Loucy (cell line): ENCODE results near the gene SLC17A1.

Experiments used
- H2AFZ ChIP-seq: fragments of 200-600 bp; sonication (generic); 2 replicates; pipeline ENCODE4 v1.6.0; 2016; ENCODE audit warnings: antibody characterized with exemption, mild to moderate bottlenecking, low read length, moderate library complexity
- H3F3A ChIP-seq: fragments of 200-600 bp; 2 replicates; pipeline ENCODE4 v1.6.0; 2016; ENCODE audit warnings: antibody characterized with exemption, low read depth, mild to moderate bottlenecking
- H3K27me3 ChIP-seq: fragments of 200-600 bp; sonication (generic); 2 replicates; pipeline ENCODE4 v1.6.1; 2014; ENCODE audit warnings: low read length, mild to moderate bottlenecking; ENCODE audit not compliant: insufficient read depth, poor library complexity, severe bottlenecking
- H3K36me3 ChIP-seq: fragments of 200-600 bp; sonication (generic); 2 replicates; pipeline ENCODE4 v1.6.1; 2016; ENCODE audit warnings: low read length; ENCODE audit not compliant: insufficient read depth
- H3K4me1 ChIP-seq: fragments of 200-600 bp; sonication (generic); 2 replicates; pipeline ENCODE4 v1.5.1; 2014; ENCODE audit warnings: low read length, mild to moderate bottlenecking; ENCODE audit not compliant: insufficient read depth, poor library complexity, severe bottlenecking
- H3K4me2 ChIP-seq: fragments of 200-600 bp; sonication (generic); 2 replicates; pipeline ENCODE4 v1.6.0; 2014; ENCODE audit warnings: antibody characterized with exemption, low read length, low read depth, mild to moderate bottlenecking; ENCODE audit not compliant: poor library complexity, severe bottlenecking
- H3K4me3 ChIP-seq: fragments of 200-600 bp; sonication (generic); 2 replicates; pipeline ENCODE4 v1.5.1; 2014; ENCODE audit warnings: low read length, mild to moderate bottlenecking, mixed read lengths; ENCODE audit not compliant: poor library complexity, severe bottlenecking
- H3K79me2 ChIP-seq: fragments of 200-600 bp; sonication (generic); 2 replicates; pipeline ENCODE4 v1.6.1; 2014; ENCODE audit warnings: low read length; ENCODE audit not compliant: insufficient read depth
- H3K9ac ChIP-seq: fragments of 200-600 bp; sonication (generic); 2 replicates; pipeline ENCODE4 v1.6.0; 2014; ENCODE audit warnings: mild to moderate bottlenecking, low read depth, low read length, moderate library complexity; ENCODE audit not compliant: poor library complexity, severe bottlenecking
- H3K9me2 ChIP-seq: fragments of 200-600 bp; sonication (generic); replicated peaks from 2 replicates; pipeline ENCODE4 v1.6.1; 2016; ENCODE audit warnings: low read depth, low read length, mixed read lengths
- H3K9me3 ChIP-seq: fragments of 200-600 bp; sonication (generic); 2 replicates; pipeline ENCODE4 v1.6.1; 2014; ENCODE audit warnings: mild to moderate bottlenecking, antibody characterized with exemption, low read length, low read depth; ENCODE audit not compliant: insufficient read depth
- H4K20me1 ChIP-seq: fragments of 200-600 bp; sonication (generic); 2 replicates; pipeline ENCODE4 v1.6.0; 2014; ENCODE audit warnings: antibody characterized with exemption, low read length, mild to moderate bottlenecking; ENCODE audit not compliant: insufficient read depth, poor library complexity, severe bottlenecking
- EZH2phosphoT487 ChIP-seq: fragments of 200-600 bp; IDR thresholded peaks from 2 replicates; pipeline ENCODE4 v1.6.1; 2018; ENCODE audit warnings: antibody characterized with exemption, mild to moderate bottlenecking, moderate library complexity, borderline replicate concordance
- TF ChIP-seq, protein P1 (sequence below): fragments of 200-600 bp; sonication (generic); conservative IDR thresholded peaks from 2 replicates; pipeline ENCODE4 v1.5.1; 2014; ENCODE audit warnings: mild to moderate bottlenecking, antibody characterized with exemption, low read length

The SLC17A1 gene

DNA sequence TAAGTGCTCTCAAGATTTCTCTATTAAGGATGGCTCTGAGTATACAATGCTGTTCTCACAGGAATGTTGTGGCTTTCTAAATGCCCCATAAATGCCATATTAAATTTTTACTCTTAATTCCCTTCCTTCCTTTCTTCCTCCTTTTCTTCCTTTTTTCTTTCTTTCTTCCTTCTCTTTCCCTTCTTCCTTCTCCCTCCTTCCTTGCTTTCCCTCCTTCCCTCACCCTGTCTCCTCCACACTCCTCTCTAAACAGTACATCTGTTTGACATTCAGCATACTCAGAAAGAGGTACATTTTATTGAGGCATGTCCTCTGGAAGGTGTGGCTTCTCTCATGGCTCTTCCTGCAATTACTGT lies 433 bp upstream of the SLC17A1 start:
- H3K9me3 ChIP-seq: no peaks in the 10 kb centered on the region
- TF ChIP-seq EZH2phosphoT487: no peak
- TF ChIP-seq, protein P1, sequence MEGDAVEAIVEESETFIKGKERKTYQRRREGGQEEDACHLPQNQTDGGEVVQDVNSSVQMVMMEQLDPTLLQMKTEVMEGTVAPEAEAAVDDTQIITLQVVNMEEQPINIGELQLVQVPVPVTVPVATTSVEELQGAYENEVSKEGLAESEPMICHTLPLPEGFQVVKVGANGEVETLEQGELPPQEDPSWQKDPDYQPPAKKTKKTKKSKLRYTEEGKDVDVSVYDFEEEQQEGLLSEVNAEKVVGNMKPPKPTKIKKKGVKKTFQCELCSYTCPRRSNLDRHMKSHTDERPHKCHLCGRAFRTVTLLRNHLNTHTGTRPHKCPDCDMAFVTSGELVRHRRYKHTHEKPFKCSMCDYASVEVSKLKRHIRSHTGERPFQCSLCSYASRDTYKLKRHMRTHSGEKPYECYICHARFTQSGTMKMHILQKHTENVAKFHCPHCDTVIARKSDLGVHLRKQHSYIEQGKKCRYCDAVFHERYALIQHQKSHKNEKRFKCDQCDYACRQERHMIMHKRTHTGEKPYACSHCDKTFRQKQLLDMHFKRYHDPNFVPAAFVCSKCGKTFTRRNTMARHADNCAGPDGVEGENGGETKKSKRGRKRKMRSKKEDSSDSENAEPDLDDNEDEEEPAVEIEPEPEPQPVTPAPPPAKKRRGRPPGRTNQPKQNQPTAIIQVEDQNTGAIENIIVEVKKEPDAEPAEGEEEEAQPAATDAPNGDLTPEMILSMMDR: no peak
- no peaks in the 10 kb centered on the region for H3K36me3 ChIP-seq
- no peaks in the 10 kb centered on the region for H3F3A ChIP-seq
- H2AFZ ChIP-seq: no peak overlapping the region
- no peaks in the 10 kb centered on the region for H3K27me3 ChIP-seq
- H4K20me1 ChIP-seq: no peaks in the 10 kb centered on the region
- H3K9ac ChIP-seq: no peak overlapping the region
- no peaks in the 10 kb centered on the region for H3K9me2 ChIP-seq
- H3K4me2 ChIP-seq: no peak overlapping the region
- no peaks in the 10 kb centered on the region for H3K4me1 ChIP-seq
- no peaks in the 10 kb centered on the region for H3K79me2 ChIP-seq
- no peak overlapping the region for H3K4me3 ChIP-seq

DNA sequence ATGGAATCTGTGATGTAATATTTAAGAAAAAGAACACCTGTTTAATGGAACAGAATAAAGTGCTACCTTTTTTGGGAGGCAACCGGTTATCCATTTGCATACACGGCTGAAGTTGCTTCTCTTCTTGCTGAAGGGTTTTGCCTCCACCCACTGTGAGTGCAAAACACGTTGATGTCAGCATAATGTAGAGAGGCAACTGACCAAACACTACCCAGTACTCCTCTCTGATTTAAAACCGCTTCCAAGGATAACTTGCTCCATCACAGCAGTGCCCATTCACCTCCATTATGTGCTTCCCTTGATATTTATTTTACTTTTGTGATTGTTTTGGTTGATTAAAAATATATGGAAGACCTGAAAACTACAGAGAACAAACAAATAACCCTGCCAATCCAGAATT lies 1.4 kb downstream of the SLC17A1 start:
- H3K9me3 ChIP-seq: no peaks in the 10 kb centered on the region
- no peak overlapping the region for H3K4me2 ChIP-seq
- no peaks in the 10 kb centered on the region for H3K4me1 ChIP-seq
- TF ChIP-seq EZH2phosphoT487: no peak
- TF ChIP-seq, protein P1: no peak
- H3K9ac ChIP-seq: no peak overlapping the region
- H2AFZ ChIP-seq: no peak overlapping the region
- H3K4me3 ChIP-seq: no peak overlapping the region
- no peaks in the 10 kb centered on the region for H3F3A ChIP-seq
- no peaks in the 10 kb centered on the region for H4K20me1 ChIP-seq
- no peaks in the 10 kb centered on the region for H3K27me3 ChIP-seq
- no peaks in the 10 kb centered on the region for H3K36me3 ChIP-seq
- no peaks in the 10 kb centered on the region for H3K9me2 ChIP-seq
- H3K79me2 ChIP-seq: no peaks in the 10 kb centered on the region

DNA sequence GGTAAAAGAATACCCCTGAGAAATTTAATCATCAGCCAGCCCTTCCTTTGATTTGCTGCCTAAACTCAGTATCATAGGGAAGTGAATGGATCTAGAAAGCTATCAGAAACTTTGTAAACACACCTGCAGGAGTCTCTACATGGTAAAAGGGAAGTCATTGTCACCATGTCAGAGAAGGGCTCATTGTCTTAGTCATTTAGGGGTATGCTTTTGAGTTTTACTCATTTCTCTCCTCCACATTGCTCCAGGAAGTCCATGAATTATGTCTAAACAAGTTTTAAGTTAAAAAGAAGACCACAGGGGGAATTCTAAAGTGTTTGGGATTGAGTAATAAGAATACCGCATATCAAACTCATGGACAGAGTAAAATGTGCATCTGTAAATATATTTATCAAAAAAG lies 2.5 kb downstream of the SLC17A1 start:
- Histone ChIP-seq H3F3A (no peaks in the 10 kb centered on the region), H3K27me3 (no peaks in the 10 kb centered on the region), H3K4me1 (no peaks in the 10 kb centered on the region), H2AFZ (no peak overlapping the region), H3K9me3 (no peaks in the 10 kb centered on the region), H3K4me2 (no peak overlapping the region), H3K4me3 (no peak overlapping the region), H4K20me1 (no peaks in the 10 kb centered on the region), H3K9me2 (no peaks in the 10 kb centered on the region), H3K9ac (no peak overlapping the region), H3K79me2 (no peaks in the 10 kb centered on the region), H3K36me3 (no peaks in the 10 kb centered on the region)
- TF ChIP-seq, protein P1: no peak
- TF ChIP-seq EZH2phosphoT487: no peak
